Neural cell (in vitro differentiated cells): Measurements from ENCODE around the gene STAT4.

Source experiments
- CTCF ChIP-seq: fragments of 450-650 bp; IDR thresholded peaks from 2 replicates; pipeline ENCODE4 v1.5.1; 2014; ENCODE audit warnings: antibody characterized with exemption, mild to moderate bottlenecking, moderate library complexity; ENCODE audit not compliant: poor library complexity, severe bottlenecking
- EP300 ChIP-seq: fragments of 450-650 bp; conservative IDR thresholded peaks from 2 replicates; pipeline ENCODE4 v1.6.1; 2014; ENCODE audit warnings: antibody characterized with exemption, mild to moderate bottlenecking, moderate library complexity; ENCODE audit not compliant: poor library complexity, severe bottlenecking
- EZH2 ChIP-seq: fragments of 200-600, 300-800 bp; shearing (Covaris generic), sonication (generic); IDR thresholded peaks from 2 replicates; pipeline ENCODE4 v1.6.1; 2014; ENCODE audit warnings: antibody characterized with exemption, low read length, borderline replicate concordance, mild to moderate bottlenecking; ENCODE audit not compliant: insufficient read depth, poor library complexity, severe bottlenecking
- POLR2AphosphoS5 ChIP-seq: IDR thresholded peaks from 2 replicates; pipeline ENCODE4 v1.6.1; 2012

GRCh38 chr2:191152482-191153240 is 1.9 kb upstream of the STAT4 start:
- TF ChIP-seq EZH2: no peak
- no peak for TF ChIP-seq CTCF
- TF ChIP-seq POLR2AphosphoS5: no peak
- TF ChIP-seq EP300: no peak
